ENCODE data around the gene NENF.
"Not testable (repeated sequence)": the region's sequence is repeated elsewhere in the genome, so short reads cannot be mapped to it uniquely, and the experiment has no call there.

The NENF gene

GRCh38 chr1:212479188-212479587, 46.5 kb downstream of the NENF start:
- WGBS, 2 donors (ENCODE audit: extremely low coverage in 2 of 2, insufficient read length in 2 of 2, insufficient replicate concordance in 1 of 2), result no CpG with 5 or more reads among the region's 7 CpGs
- H2AFZ ChIP-seq (ENCODE audit: low read length), result peak overlapping the region; percentile 9
- no peak overlapping the region for H2AK5ac ChIP-seq (ENCODE audit: low read depth, low read length)
- H2BK120ac ChIP-seq (ENCODE audit: low read depth, low read length), result no peak overlapping the region
- no peak overlapping the region for H3K27ac ChIP-seq (replicated peaks; ENCODE audit: low read length)
- no peak overlapping the region for H3K18ac ChIP-seq (ENCODE audit: low read length)
- no peak overlapping the region for H3K4me3 ChIP-seq (ENCODE audit: low read length in 2 of 2)
- H3K79me1 ChIP-seq (ENCODE audit: low read depth, low read length), result no peaks in the 10 kb centered on the region
- no peak for DNase-seq (ENCODE audit: low spot score)
- no peak overlapping the region for H3K4ac ChIP-seq (ENCODE audit: low read length)
- no peak overlapping the region for H3K14ac ChIP-seq (ENCODE audit: low read length)
- no peak overlapping the region for H4K91ac ChIP-seq (ENCODE audit: low read depth, low read length, poor library complexity)
- no peak overlapping the region for H3K9ac ChIP-seq (ENCODE audit: low read depth, low read length, poor library complexity)
- H3K9me3 ChIP-seq (replicated peaks in 1 of 2; ENCODE audit: control insufficient read depth in 2 of 2, insufficient read depth in 1 of 2, low read depth in 1 of 2, low read length in 2 of 2), result no peaks in the 10 kb centered on the region
- no peak overlapping the region for H4K8ac ChIP-seq (ENCODE audit: low read depth, low read length)
- H3K4me2 ChIP-seq (ENCODE audit: insufficient read depth, low read length, poor library complexity, severe bottlenecking), result no peak overlapping the region
- H3K36me3 ChIP-seq (replicated peaks in 1 of 2; ENCODE audit: control insufficient read depth in 2 of 2, insufficient read depth in 2 of 2, low read length in 2 of 2), result no peaks in the 10 kb centered on the region
- peaks cover 0 to 6% (median 0%) of the 10 kb centered on the region in 3 experiments for H3K27me3 ChIP-seq (ENCODE audit: control insufficient read depth in 3 of 3, insufficient read depth in 3 of 3, low read depth in 1 of 3, low read length in 3 of 3)
- peaks cover 5% of the 10 kb centered on the region in 2 donors for H3K4me1 ChIP-seq (ENCODE audit: control insufficient read depth in 2 of 2, insufficient read depth in 1 of 2, low read depth in 1 of 2, low read length in 2 of 2)
- no peak overlapping the region for H2BK5ac ChIP-seq (ENCODE audit: low read length)
- H2BK12ac ChIP-seq (ENCODE audit: low read length), result no peak overlapping the region
- no peak overlapping the region for H2BK15ac ChIP-seq (ENCODE audit: low read length)
- H3K23ac ChIP-seq (ENCODE audit: low read depth, low read length, poor library complexity), result no peak overlapping the region

GRCh38 chr1:212480711-212481437, 48.2 kb downstream of the NENF start:
- H3K18ac ChIP-seq (ENCODE audit: low read length); H4K8ac ChIP-seq (ENCODE audit: low read depth, low read length); DNase-seq (ENCODE audit: low spot score); H3K79me1 ChIP-seq (ENCODE audit: low read depth, low read length); H3K9ac ChIP-seq (ENCODE audit: low read depth, low read length, poor library complexity); H3K4ac ChIP-seq (ENCODE audit: low read length); H4K91ac ChIP-seq (ENCODE audit: low read depth, low read length, poor library complexity); H2BK12ac ChIP-seq (ENCODE audit: low read length); H3K27ac ChIP-seq (replicated peaks; ENCODE audit: low read length); H3K36me3 ChIP-seq (replicated peaks in 1 of 2; ENCODE audit: control insufficient read depth in 2 of 2, insufficient read depth in 2 of 2, low read length in 2 of 2); H3K4me2 ChIP-seq (ENCODE audit: insufficient read depth, low read length, poor library complexity, severe bottlenecking); H2BK15ac ChIP-seq (ENCODE audit: low read length); H3K14ac ChIP-seq (ENCODE audit: low read length); H2BK5ac ChIP-seq (ENCODE audit: low read length); H3K9me3 ChIP-seq (replicated peaks in 1 of 2; ENCODE audit: control insufficient read depth in 2 of 2, insufficient read depth in 1 of 2, low read depth in 1 of 2, low read length in 2 of 2); H3K27me3 ChIP-seq (ENCODE audit: control insufficient read depth in 3 of 3, insufficient read depth in 3 of 3, low read depth in 1 of 3, low read length in 3 of 3); H2AFZ ChIP-seq (ENCODE audit: low read length); H3K4me3 ChIP-seq (ENCODE audit: low read length in 2 of 2); H2AK5ac ChIP-seq (ENCODE audit: low read depth, low read length); H3K23ac ChIP-seq (ENCODE audit: low read depth, low read length, poor library complexity); H2BK120ac ChIP-seq (ENCODE audit: low read depth, low read length): not testable (repeated sequence)
- H3K4me1 ChIP-seq (ENCODE audit: control insufficient read depth in 2 of 2, insufficient read depth in 1 of 2, low read depth in 1 of 2, low read length in 2 of 2), result peaks cover 8 to 10% of the 10 kb centered on the region in 2 donors
- no CpG with 5 or more reads among the region's 11 CpGs for WGBS, 2 donors (ENCODE audit: extremely low coverage in 2 of 2, insufficient read length in 2 of 2, insufficient replicate concordance in 1 of 2)

- Histone ChIP-seq H3K27ac (replicated peaks; ENCODE audit: low read length) (no peak overlapping the region), H2AK5ac (ENCODE audit: low read depth, low read length) (no peak overlapping the region), H3K4me2 (ENCODE audit: insufficient read depth, low read length, poor library complexity, severe bottlenecking) (no peak overlapping the region), H3K9ac (ENCODE audit: low read depth, low read length, poor library complexity) (no peak overlapping the region), H3K4me3 (ENCODE audit: low read length in 2 of 2) (no peak overlapping the region), H3K9me3 (replicated peaks in 1 of 2; ENCODE audit: control insufficient read depth in 2 of 2, insufficient read depth in 1 of 2, low read depth in 1 of 2, low read length in 2 of 2) (no peaks in the 10 kb centered on the region), H4K91ac (ENCODE audit: low read depth, low read length, poor library complexity) (no peak overlapping the region), H3K4me1 (ENCODE audit: control insufficient read depth in 2 of 2, insufficient read depth in 1 of 2, low read depth in 1 of 2, low read length in 2 of 2) (peaks cover 12 to 15% of the 10 kb centered on the region in 2 donors), H3K4ac (ENCODE audit: low read length) (no peak overlapping the region), H3K36me3 (replicated peaks in 1 of 2; ENCODE audit: control insufficient read depth in 2 of 2, insufficient read depth in 2 of 2, low read length in 2 of 2) (no peaks in the 10 kb centered on the region), H3K18ac (ENCODE audit: low read length) (no peak overlapping the region), H3K14ac (ENCODE audit: low read length) (no peak overlapping the region), H2BK15ac (ENCODE audit: low read length) (no peak overlapping the region), H2BK12ac (ENCODE audit: low read length) (no peak overlapping the region), H3K79me1 (ENCODE audit: low read depth, low read length) (no peaks in the 10 kb centered on the region), H4K8ac (ENCODE audit: low read depth, low read length) (no peak overlapping the region), H3K23ac (ENCODE audit: low read depth, low read length, poor library complexity) (no peak overlapping the region), H2BK5ac (ENCODE audit: low read length) (no peak overlapping the region), H2AFZ (ENCODE audit: low read length) (no peak overlapping the region), H3K27me3 (ENCODE audit: control insufficient read depth in 3 of 3, insufficient read depth in 3 of 3, low read depth in 1 of 3, low read length in 3 of 3) (peaks cover 0 to 2% (median 0%) of the 10 kb centered on the region in 3 experiments), H2BK120ac (ENCODE audit: low read depth, low read length) (no peak overlapping the region)
- no CpG with 5 or more reads among the region's 2 CpGs for WGBS, 2 donors (ENCODE audit: extremely low coverage in 2 of 2, insufficient read length in 2 of 2, insufficient replicate concordance in 1 of 2)
- no peak for DNase-seq (ENCODE audit: low spot score)
Observed at GRCh38 chr1:212481438-212481767, 48.7 kb downstream of the NENF start.

- Histone ChIP-seq H3K27me3 (ENCODE audit: control insufficient read depth in 3 of 3, insufficient read depth in 3 of 3, low read depth in 1 of 3, low read length in 3 of 3) (peaks cover 0 to 2% (median 0%) of the 10 kb centered on the region in 3 experiments), H2BK5ac (ENCODE audit: low read length) (no peak overlapping the region), H4K8ac (ENCODE audit: low read depth, low read length) (no peak overlapping the region), H3K36me3 (replicated peaks in 1 of 2; ENCODE audit: control insufficient read depth in 2 of 2, insufficient read depth in 2 of 2, low read length in 2 of 2) (no peaks in the 10 kb centered on the region), H3K14ac (ENCODE audit: low read length) (no peak overlapping the region), H3K4me2 (ENCODE audit: insufficient read depth, low read length, poor library complexity, severe bottlenecking) (no peak overlapping the region), H2BK120ac (ENCODE audit: low read depth, low read length) (peak overlapping the region; percentile 13), H3K18ac (ENCODE audit: low read length) (peak overlapping the region; percentile 36), H2AK5ac (ENCODE audit: low read depth, low read length) (no peak overlapping the region), H3K23ac (ENCODE audit: low read depth, low read length, poor library complexity) (no peak overlapping the region), H3K4ac (ENCODE audit: low read length) (no peak overlapping the region), H3K27ac (replicated peaks; ENCODE audit: low read length) (no peak overlapping the region), H2BK15ac (ENCODE audit: low read length) (no peak overlapping the region), H3K4me3 (ENCODE audit: low read length in 2 of 2) (no peak overlapping the region), H3K79me1 (ENCODE audit: low read depth, low read length) (no peaks in the 10 kb centered on the region), H3K4me1 (ENCODE audit: control insufficient read depth in 2 of 2, insufficient read depth in 1 of 2, low read depth in 1 of 2, low read length in 2 of 2) (peaks cover 16 to 17% of the 10 kb centered on the region in 2 donors), H3K9ac (ENCODE audit: low read depth, low read length, poor library complexity) (no peak overlapping the region), H2BK12ac (ENCODE audit: low read length) (no peak overlapping the region), H3K9me3 (replicated peaks in 1 of 2; ENCODE audit: control insufficient read depth in 2 of 2, insufficient read depth in 1 of 2, low read depth in 1 of 2, low read length in 2 of 2) (no peaks in the 10 kb centered on the region), H2AFZ (ENCODE audit: low read length) (no peak overlapping the region), H4K91ac (ENCODE audit: low read depth, low read length, poor library complexity) (no peak overlapping the region)
- WGBS, 2 donors (ENCODE audit: extremely low coverage in 2 of 2, insufficient read length in 2 of 2, insufficient replicate concordance in 1 of 2), result no CpG with 5 or more reads among the region's 3 CpGs
- no peak for DNase-seq (ENCODE audit: low spot score)
Observed at GRCh38 chr1:212482006-212482636, 49.4 kb downstream of the NENF start.

Data from neuronal stem cell (in vitro differentiated cells).